A673 (cell line): Measurements from ENCODE around the gene ASAP2. TPM values are rescaled to one million over a fixed set of nuclear protein-coding genes. Genes with fewer than 3 reads are reported as not detected.

Source experiments
- BruUV-seq: library from RNA; stranded (reverse); fragments of 400-500 nt; replicated peaks from 2 replicates; lab custom pipeline; 2021; lab: Mats Ljungman, UMichigan
- CTCF ChIA-PET: fragments of 300-600 bp; sonication (Branson Sonifier 250); formaldehyde crosslinking; loops from one replicate; lab custom pipeline; 2022; ENCODE audit warnings: antibody characterized with exemption; lab: Charles Lee
- POLR2A ChIA-PET: fragments of 300-600 bp; sonication (Branson Sonifier 250); formaldehyde crosslinking; loops from one replicate; lab custom pipeline; 2022; ENCODE audit warnings: antibody characterized with exemption; ENCODE audit not compliant: low non-redundant PET; lab: Charles Lee
- DNase-seq: peaks from one replicate; pipeline ENCODE4 v3.0.0-alpha.2; 2015; ENCODE audit warnings: low spot score
- H3K27ac ChIP-seq: fragments of 200-600 bp; sonication (generic); 2 replicates; pipeline ENCODE4 v1.5.1; 2016; ENCODE audit warnings: mixed run types, low read depth, mild to moderate bottlenecking, mixed read lengths, antibody characterized with exemption, low read length; ENCODE audit not compliant: poor library complexity, severe bottlenecking
- H3K27me3 ChIP-seq: fragments of 200-600 bp; sonication (generic); replicated peaks from 2 replicates; pipeline ENCODE4 v1.6.1; 2017; ENCODE audit warnings: mixed run types, low read depth, mild to moderate bottlenecking, mixed read lengths, antibody characterized with exemption, low read length; ENCODE audit not compliant: insufficient read depth, poor library complexity
- H3K36me3 ChIP-seq: fragments of 200-600 bp; sonication (generic); 2 replicates; pipeline ENCODE4 v1.6.1; 2016; ENCODE audit warnings: mixed run types, mild to moderate bottlenecking, mixed read lengths, antibody characterized with exemption, low read length; ENCODE audit not compliant: insufficient read depth, poor library complexity, severe bottlenecking
- H3K4me1 ChIP-seq: fragments of 200-600 bp; sonication (generic); 2 replicates; pipeline ENCODE4 v1.6.1; 2017; ENCODE audit warnings: mixed run types, mild to moderate bottlenecking, mixed read lengths, antibody characterized with exemption, low read length; ENCODE audit not compliant: insufficient read depth, poor library complexity, severe bottlenecking
- H3K4me3 ChIP-seq: fragments of 200-600 bp; sonication (generic); 2 replicates; pipeline ENCODE4 v1.5.1; 2016; ENCODE audit warnings: low read depth, mixed run types, mild to moderate bottlenecking, mixed read lengths, low read length; ENCODE audit not compliant: poor library complexity, severe bottlenecking
- H3K9me3 ChIP-seq: fragments of 200-600 bp; sonication (generic); 2 replicates; pipeline ENCODE4 v1.6.1; 2016; ENCODE audit warnings: mixed run types, low read depth, mild to moderate bottlenecking, mixed read lengths, antibody characterized with exemption, low read length; ENCODE audit not compliant: poor library complexity, severe bottlenecking
- EZH2 ChIP-seq: fragments of 200-600 bp; sonication (generic); IDR thresholded peaks from 2 replicates; pipeline ENCODE4 v1.6.1; 2017; ENCODE audit warnings: borderline replicate concordance, low read depth, mild to moderate bottlenecking, mixed read lengths, antibody characterized with exemption, low read length; ENCODE audit not compliant: poor library complexity, severe bottlenecking
- intact Hi-C: fragments of 100-400 bp; cut with micrococcal nuclease; formaldehyde crosslinking; loops from one replicate; pipeline ENCODE4 v1.10.0; 2022; ENCODE audit not compliant: unreplicated experiment
- total RNA-seq: library from RNA; stranded (reverse); gene quantifications from 2 replicates; pipeline ENCODE4 v1.2.3, GENCODE V29; 2021
- TF ChIP-seq, protein P1 (sequence below): fragments of 300-800, 200-600 bp; sonication (generic); conservative IDR thresholded peaks from 2 replicates; pipeline ENCODE4 v1.5.1; 2017; ENCODE audit warnings: low read depth, mild to moderate bottlenecking, antibody characterized with exemption, low read length, moderate library complexity, mixed read lengths

Gene ASAP2
- total RNA-seq, 1 experiment from 2014 or later = 46.8 TPM

DNA sequence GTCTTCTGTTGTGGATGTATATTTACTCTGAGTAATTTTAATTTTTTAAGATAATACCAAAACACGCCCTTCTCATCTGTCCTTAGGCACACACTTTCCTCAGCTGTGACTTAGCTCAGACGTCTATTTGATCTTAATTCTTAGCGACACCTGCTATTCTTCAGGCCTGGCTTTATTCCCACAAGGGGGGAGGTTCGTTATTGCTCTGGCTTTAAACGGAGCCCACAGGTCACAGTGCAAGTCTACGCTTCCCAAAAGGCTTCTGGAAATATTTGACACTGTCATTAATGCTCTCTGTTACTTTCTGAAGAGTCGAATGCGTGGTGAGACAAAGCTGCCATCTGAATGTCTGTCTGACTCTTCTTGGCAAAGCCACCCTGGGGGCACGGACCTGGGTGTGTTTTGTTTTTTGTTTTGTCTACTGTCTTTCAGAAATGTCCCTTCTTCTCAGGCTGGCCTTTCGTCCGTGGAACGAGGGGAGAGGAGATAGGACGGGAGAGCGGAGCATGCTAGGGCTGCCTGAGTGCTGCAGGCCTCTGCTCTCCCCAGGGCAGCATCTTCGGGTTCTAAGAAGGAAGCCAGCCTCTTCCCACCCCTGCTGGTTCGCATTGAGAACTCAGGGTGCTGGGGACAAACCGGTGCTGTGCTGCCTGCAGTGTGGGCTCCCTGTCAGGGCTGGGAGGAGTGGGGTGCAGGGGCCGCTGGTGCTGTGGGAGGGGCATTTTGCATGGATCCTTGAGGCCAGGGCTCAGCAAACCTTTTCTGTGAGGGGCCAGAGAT is 61.9 kb downstream of the ASAP2 start:
- no peaks in the 10 kb centered on the region for H3K36me3 ChIP-seq
- no TSS peak for BruUV-seq
- H3K9me3 ChIP-seq = peaks cover 5% of the 10 kb centered on the region
- peak overlapping the region; percentile 41 for H3K27ac ChIP-seq
- TF ChIP-seq EZH2 = no peak
- TF ChIP-seq, protein P1, sequence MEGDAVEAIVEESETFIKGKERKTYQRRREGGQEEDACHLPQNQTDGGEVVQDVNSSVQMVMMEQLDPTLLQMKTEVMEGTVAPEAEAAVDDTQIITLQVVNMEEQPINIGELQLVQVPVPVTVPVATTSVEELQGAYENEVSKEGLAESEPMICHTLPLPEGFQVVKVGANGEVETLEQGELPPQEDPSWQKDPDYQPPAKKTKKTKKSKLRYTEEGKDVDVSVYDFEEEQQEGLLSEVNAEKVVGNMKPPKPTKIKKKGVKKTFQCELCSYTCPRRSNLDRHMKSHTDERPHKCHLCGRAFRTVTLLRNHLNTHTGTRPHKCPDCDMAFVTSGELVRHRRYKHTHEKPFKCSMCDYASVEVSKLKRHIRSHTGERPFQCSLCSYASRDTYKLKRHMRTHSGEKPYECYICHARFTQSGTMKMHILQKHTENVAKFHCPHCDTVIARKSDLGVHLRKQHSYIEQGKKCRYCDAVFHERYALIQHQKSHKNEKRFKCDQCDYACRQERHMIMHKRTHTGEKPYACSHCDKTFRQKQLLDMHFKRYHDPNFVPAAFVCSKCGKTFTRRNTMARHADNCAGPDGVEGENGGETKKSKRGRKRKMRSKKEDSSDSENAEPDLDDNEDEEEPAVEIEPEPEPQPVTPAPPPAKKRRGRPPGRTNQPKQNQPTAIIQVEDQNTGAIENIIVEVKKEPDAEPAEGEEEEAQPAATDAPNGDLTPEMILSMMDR = no peak
- intact Hi-C loops = no loop called here
- H3K4me1 ChIP-seq = peaks cover 52% of the 10 kb centered on the region
- no peaks in the 10 kb centered on the region for H3K27me3 ChIP-seq
- POLR2A ChIA-PET = no interaction called here
- H3K4me3 ChIP-seq = no peak overlapping the region
- DNase-seq = peak; percentile 43
- CTCF ChIA-PET = interaction anchor here (0.5 kb wide), 1 partner anchor 62 kb away, joined by 3 read pairs; no protein-coding TSS in a partner anchor

DNA sequence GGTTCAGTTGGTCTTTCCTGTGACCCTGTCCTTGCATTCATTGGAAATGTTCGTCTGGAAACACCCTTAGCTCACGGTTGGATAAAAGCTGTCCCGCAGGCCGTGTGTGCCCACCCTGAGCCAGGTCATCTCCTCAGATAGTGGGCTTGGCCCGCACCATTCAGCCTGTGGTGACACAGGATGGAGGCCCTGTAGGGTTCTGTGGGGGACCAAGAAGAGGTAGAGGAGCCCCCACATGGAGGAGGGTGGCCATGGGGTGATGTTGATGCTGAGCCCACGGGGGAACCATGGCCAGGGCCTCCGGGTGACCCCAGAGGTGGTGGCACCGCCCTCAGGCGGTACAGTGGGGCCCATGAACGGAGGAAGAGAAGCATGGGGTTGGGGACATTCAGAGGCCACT is 62.7 kb downstream of the ASAP2 start:
- intact Hi-C loops = no loop called here
- ChIA-PET CTCF (no interaction called here), POLR2A (no interaction called here)
- TF ChIP-seq, protein P1 = no peak
- TF ChIP-seq EZH2 = no peak
- no TSS peak for BruUV-seq
- peaks cover 5% of the 10 kb centered on the region for H3K9me3 ChIP-seq
- no peaks in the 10 kb centered on the region for H3K27me3 ChIP-seq
- peak overlapping the region; percentile 2 for H3K27ac ChIP-seq
- no peak for DNase-seq
- H3K36me3 ChIP-seq = no peaks in the 10 kb centered on the region
- peaks cover 50% of the 10 kb centered on the region for H3K4me1 ChIP-seq
- H3K4me3 ChIP-seq = no peak overlapping the region

DNA sequence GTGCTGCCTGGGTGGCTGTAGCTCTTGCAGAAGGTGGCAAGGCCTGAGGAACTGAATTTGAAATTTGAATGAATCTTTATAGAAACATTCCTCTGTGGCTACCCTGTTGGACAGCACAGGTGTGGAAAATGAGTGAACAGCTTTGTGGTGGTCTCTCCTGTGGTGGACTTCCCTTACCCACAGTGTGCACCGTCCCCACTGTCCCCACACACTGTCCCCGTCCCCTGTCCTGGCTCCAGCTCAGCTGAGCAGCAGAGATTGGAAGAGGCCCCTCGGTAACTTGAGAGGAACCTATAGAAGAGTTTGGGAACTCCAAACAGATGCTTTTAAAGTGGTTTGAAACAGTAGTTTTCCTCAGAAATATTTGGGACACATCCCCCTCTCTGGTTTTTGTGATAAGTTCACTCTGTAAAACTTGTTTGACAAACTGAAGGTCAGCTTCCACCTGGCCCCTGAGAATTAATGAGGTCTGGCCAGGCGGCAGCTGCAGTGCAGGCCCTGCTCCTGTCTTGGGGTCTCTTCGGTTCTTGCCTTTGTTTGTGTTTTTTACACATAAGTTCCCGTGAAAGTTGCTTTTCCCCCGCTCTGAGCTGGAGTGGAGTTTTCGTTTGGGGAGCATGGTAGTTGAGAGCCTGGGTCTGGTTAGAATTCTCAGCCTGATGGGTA is 63.2 kb downstream of the ASAP2 start:
- Histone ChIP-seq H3K4me3 (no peak overlapping the region), H3K4me1 (peaks cover 44% of the 10 kb centered on the region), H3K27ac (peak overlapping the region; percentile 16), H3K27me3 (no peaks in the 10 kb centered on the region), H3K36me3 (no peaks in the 10 kb centered on the region), H3K9me3 (peaks cover 5% of the 10 kb centered on the region)
- CTCF ChIA-PET = no interaction called here
- BruUV-seq = no TSS peak
- POLR2A ChIA-PET = no interaction called here
- no peak for DNase-seq
- no peak for TF ChIP-seq EZH2
- TF ChIP-seq, protein P1 = no peak
- intact Hi-C loops = no loop called here
